Gastroesophageal sphincter (tissue), 3 donors: ENCODE data around the gene NUDT4.

Experiments used
- CTCF ChIP-seq, 4 experiments: fragments of 200-600 bp in 2 of 4; fragments of 450-650 bp in 2 of 4; sonication (generic) in 1 of 4; IDR thresholded peaks; one replicate each; pipeline ENCODE4 v1.5.1; 2017 to 2019; ENCODE audit warnings: antibody characterized with exemption in 4 of 4, mild to moderate bottlenecking in 2 of 4, moderate library complexity in 2 of 4
- POLR2A ChIP-seq, 2 donors: fragments of 450-650 bp; IDR thresholded peaks; one replicate each; pipeline ENCODE4 v1.6.1; 2017; ENCODE audit warnings: antibody characterized with exemption in 2 of 2, mild to moderate bottlenecking in 2 of 2, moderate library complexity in 1 of 2

GRCh38 chr12:93434256-93434865, 56.6 kb downstream of the NUDT4 start:
- TF ChIP-seq POLR2A (IDR thresholded peaks at IDR 0.05) (no peak), CTCF (IDR thresholded peaks at IDR 0.05) (no peak)
